ENCODE data around the gene OR8K5.

DNA sequence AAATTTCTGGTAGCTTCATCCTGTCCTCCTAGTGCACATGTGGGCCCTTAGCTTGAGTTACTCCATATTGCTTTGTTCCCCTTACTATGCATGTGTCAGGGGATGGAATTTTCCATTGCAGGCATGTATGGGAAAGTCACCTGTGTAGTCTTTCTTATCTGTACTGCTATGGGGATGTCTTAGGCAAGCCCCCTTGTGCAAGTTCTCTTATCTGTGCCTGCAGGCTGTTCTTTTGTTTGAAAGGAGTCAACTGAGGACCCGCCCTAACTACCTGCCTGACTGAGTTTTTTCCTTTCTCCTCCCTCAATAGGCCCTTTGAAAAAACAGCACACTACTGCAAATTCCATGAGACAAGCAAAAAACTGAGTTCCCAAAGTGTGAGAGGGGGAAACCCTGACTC lies 8.7 kb downstream of the OR8K5 start:
- TF ChIP-seq ZNF274 (IDR thresholded peaks at IDR 0.05; ENCODE audit: low read depth, low read length) (no peak), YY1 (IDR thresholded peaks at IDR 0.05; ENCODE audit: insufficient read depth, insufficient read length) (no peak)
